GM19025 (cell line): Measurements from ENCODE around the gene TFPT.

Experiments used
- ATAC-seq: cut with Tn5 transposase; IDR thresholded peaks from one replicate; pipeline ENCODE4 v1.9.1; 2021; ENCODE audit warnings: mild to moderate bottlenecking, low read depth, moderate library complexity; ENCODE audit not compliant: unreplicated experiment

Gene TFPT

DNA sequence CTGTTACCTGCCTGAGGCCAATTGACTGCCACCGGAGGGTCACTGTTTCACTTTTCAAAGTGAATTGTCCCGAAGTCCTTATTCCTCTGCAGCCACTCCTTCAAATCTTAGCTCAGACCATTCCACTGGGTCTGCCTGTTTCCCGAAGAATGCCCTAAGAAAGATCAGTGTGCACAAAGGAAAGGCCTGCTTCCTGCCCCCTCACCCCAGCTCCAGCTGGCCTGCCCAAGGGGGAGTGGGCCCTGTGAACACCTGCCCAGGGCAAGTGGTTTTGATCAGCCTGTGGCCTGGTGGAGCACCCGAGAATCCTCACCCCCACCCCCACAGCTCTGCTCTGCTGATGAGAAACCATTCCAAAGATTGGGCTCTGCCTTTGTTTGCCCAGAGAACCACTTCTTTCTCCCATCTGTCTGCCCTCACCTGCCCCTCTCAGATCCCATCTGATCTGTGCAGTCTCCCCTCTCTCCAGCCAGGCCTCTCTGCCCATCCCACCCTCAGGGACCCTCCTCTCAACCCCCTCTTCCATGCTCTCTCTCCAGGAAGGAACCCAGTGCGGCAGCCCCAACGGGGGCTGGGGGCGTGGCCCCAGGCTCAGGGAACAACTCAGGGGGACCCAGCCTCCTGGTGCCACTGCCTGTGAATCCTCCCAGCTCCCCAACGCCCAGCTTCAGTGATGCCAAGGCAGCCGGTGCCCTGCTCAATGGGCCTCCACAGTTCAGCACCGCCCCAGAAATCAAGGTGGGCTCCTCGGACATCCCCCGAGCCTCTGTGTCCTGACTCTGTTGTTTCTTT is 33.8 kb upstream of the TFPT start:
- no peak for ATAC-seq

DNA sequence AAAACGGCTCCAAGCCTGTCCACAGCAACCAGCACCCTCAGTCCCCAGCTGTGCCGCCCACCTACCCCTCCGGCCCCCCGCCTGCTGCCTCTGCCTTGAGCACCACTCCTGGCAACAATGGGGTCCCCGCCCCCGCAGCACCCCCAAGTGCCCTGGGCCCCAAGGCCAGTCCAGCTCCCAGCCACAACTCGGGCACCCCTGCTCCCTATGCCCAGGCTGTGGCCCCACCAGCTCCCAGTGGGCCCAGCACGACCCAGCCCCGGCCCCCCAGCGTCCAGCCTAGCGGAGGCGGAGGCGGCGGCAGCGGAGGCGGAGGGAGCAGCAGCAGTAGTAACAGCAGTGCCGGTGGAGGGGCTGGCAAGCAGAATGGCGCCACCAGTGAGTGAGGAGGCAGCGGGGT is 32.7 kb upstream of the TFPT start:
- ATAC-seq: no peak

DNA sequence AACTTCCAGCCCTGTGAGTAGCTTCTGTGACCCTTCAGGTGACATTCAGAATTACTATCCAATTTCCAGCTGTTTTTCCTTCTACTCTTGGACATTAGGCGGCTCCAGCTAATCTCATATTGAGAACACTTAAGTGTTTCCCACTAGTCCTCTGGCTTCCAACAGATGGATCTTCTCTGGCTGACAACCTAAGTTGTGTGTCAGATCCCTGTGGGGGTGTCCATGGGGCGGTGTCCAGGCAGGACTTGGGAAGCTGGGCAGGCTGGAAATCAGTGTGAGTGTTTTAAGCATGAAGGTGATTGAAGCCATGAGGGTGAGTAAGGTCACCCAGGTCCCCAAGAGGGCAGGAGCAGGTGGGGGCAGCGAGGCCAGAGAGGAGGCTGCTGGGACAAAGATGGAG is 32.2 kb upstream of the TFPT start:
- ATAC-seq: no peak

DNA sequence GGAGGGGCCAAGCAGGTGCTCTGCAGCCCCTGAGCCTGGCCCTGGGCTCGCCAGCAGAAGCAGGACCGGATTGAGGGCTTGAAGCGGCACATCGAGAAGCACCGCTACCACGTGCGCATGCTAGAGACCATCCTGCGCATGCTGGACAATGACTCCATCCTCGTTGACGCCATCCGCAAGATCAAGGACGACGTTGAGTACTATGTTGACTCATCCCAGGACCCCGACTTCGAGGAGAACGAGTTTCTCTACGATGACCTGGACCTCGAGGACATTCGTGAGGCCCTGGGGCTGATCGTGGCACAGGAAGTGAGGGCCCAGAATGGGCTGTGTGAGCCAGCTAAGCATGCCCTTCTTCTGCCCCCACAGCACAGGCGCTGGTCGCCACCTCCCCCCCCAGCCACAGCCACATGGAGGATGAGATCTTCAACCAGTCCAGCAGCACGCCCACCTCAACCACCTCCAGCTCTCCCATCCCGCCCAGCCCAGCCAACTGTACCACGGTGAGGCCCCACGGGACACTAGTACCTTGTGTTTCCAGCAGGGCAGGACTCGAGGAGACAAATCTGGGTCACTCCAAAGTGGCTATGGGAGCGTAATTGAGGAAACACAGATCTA is 30.2 kb upstream of the TFPT start:
- no peak for ATAC-seq

DNA sequence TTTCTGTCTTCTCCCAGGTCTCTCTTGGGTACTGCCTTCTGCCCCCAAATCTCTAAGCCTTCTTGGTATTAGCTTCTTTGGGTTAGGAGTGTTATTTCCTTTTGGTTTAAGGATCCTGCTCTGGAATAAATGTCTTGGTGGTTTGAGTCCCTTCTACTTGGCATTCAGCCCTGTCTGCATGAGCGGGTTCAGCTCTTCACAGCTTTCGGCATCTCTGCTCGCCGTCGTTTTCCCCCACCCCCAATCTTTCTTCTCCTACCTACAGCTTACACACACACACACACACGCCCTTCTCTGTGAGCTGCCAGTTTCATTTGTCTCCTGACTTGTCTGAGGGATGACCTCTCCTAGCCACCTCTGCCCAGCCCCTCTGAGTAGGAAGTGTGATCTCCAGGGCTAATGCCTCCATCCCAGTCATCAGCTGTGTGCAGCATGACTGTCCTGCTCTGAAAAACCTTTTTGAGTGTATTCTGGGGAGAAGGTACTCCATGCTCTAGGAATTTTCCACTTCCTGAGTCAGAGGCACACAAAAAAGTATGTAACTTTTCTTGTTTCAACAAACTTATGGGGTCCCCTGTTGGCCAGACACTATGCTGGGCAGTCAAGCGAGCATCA is 26.8 kb upstream of the TFPT start:
- no peak for ATAC-seq

DNA sequence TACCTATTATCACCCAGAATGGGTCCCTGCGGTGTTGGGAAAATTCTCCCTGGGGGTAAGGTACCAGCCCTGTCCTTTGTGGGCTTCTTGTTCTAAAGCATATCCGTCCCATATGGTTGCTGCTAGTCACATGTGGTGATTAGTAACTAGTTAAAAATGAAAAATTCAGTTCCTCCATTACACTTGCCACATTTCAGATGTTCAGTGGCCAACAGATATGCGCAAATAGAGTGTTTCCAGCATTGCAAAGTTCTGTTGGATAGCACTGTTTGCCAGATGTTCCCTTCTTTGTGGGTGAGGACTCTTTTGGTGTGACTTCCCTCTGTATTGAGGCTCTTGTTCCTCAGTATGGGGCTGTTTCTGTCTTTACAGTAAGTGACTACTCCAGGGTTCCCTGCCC is 25.9 kb upstream of the TFPT start:
- no peak for ATAC-seq

DNA sequence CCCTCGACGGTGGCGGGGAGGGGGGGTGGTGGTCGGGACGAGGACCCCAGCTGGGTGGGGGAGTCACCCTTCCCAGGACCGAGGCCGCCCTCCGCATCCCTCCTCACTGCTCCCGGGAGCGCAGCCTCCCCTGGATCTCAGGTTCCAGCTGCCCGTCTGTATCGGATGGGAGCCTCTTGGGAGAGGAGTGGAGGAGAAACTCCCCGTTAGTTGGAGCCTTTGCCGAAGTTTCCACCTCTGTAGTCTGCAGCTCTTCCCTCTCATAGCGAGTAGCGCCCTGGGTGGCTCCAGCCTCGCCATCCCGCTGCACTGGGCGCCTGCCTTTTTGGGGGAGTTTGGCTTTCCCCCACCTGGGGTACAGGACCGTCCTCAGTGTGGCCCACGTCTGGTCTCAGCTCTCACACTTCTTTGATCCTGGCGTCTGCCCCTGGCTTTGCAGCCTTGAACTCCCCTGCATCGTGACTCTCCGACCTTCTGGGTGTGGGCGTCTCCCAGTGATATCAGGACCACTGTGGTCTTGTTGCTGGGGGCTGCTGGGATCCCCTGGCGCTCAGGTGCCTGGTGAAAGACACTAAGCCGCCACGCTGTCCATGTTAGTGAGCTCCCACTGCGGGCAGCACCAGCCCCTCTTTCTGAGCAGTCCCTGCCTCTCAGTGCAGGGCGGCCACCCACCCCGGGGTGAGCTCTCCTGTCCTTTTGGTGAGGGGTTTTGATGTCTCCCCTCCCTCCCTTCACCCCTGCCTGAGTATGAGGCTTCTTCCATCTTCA is 23.2 kb upstream of the TFPT start:
- ATAC-seq: no peak

DNA sequence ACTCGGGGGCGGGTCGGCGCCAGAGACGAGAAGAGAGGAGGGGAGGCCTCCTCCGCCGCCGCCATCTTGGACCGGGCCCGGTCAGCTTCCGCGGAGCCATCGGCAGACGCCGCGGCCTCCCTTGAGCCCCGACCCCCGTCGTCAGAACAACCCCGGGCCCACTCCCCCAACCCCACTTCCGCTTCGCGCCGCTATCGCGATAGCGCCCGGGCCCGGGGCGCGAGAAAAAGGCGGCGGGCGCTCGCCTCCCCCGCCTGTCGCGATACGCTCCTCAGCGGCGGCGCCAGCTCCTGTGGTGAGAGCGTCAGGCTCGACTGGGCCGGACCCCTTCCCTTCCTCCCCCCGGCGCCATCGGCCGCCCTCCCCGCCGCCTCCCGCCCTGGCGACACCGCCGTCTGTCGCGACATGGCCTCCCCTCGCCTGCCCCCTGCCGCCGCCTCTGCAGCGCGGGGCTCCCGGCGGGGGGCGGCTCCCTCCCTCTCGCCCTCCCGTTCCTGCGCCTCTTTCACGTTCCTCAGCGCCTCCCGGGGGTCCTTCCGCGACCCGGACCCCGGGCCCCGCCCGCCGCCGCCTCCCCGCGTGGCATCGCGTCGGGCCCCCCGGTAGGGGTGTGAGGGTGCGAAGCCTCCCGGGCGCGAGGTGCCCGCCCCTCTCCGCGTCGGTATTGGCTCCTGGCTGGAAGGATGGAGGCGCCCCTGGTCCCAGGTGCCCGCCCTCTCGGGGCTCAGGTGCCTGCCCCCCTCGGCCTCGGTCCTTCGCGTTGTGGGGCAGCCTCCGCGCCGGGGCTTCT is 22.4 kb upstream of the TFPT start, which contains the start of gene CNOT3:
Gene CNOT3 (plus strand): TSS at position 64 of the 790 bp plus-strand sequence. CDS start 5,217 bp downstream, outside the sequence.
- no peak for ATAC-seq

DNA sequence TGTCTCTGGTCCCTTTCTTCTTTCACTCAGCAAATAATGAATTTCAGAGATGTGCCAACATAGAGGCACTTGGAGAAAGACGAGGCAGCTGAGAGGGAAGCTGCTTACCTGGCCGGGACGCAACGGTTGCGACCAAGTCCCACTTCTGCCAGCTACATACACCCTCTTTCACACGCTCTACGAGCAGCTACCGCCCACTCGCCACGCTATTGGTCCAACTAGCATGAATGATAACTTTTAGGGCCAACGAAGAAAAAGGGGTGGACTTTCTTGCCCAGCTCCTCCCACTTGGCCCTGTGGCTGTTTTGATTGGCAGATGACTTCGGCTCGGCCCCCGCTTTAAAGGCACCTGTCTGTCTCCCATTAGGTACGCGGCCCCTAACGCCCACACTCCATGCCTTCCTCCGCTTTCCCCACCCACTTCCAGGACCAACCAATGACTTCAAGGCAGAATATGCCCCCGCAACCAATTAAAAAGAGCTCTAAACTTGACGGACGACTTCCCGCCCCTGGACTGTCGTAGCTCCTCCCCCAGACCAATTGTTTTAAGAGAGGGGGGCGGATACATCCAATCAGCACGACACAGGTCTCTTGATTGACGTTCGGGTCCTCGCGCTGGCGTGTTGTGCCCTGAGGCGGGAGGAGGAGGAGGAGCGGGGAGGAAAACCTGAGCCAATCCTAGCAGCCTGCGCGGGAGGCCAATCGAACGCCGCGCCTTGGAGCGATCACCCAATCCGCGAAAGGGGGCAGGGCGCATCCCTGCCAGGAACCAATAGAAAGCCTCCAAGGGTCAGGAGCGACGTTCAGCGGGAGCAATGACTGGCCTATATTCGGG is 21.6 kb upstream of the TFPT start:
- peak; percentile 74 for ATAC-seq

DNA sequence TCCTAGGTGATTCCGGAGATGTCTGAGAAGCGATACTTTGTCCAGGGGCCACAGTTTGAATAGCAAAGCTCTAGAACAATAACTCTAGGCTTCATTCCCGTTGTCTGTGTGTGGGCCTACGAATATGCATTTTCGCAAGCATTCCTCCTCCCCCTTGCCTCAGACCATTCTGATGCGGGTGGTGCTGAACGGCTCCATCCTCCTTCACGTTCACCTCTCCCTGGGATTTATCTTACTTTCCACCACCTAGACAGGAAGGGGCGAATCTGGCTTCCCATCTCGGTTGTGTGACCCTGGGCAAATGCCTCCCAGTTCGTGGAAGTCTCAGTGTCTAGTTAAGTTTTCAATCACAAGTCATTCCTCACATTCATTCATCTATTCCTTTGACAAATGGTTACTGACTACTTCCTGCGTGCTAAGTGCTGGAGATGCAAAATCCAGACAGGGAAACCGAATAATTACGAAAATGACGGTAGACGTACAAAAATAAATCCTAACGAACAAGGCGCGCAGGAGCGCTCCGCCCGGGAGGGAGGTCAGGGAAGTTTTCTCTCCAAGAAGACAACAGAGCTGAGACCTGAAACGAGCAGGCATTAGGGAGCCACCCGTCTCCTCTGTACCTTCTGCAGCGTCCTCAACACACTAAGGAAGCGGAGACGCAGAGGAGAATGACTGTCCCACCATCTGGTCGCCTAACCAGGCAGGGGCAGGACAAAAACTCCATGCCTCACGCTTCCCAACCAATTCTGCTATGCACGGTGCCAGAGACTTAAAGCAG is 20.8 kb upstream of the TFPT start:
- ATAC-seq: no peak

DNA sequence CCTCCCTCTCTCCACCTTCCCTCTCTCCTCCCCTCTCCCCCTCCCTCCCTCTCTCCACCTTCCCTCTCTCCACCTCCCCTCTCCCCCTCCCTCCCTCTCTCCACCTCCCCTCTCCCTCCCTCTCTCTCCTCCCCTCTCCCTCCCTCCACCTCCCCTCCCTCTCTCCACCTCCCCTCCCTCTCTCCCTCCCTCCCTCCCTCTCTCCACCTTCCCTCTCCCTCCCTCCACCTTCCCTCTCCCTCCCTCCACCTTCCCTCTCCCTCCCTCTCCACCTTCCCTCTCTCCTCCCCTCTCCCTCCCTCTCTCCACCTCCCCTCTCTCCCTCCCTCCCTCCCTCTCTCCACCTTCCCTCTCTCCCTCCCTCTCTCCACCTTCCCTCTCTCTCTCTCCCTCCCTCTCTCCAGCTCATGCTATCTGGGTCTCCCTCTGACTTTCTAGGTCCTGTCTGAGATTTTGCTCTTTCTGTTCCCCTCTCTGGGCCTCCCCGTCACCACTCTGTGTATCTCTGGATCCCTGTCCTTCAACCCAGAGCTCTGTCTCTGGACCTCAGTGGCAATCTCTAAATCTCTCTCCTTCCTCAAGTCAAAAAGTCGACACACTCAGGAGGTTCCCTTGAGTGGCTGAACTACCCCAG is 18.6 kb upstream of the TFPT start:
- no peak for ATAC-seq

DNA sequence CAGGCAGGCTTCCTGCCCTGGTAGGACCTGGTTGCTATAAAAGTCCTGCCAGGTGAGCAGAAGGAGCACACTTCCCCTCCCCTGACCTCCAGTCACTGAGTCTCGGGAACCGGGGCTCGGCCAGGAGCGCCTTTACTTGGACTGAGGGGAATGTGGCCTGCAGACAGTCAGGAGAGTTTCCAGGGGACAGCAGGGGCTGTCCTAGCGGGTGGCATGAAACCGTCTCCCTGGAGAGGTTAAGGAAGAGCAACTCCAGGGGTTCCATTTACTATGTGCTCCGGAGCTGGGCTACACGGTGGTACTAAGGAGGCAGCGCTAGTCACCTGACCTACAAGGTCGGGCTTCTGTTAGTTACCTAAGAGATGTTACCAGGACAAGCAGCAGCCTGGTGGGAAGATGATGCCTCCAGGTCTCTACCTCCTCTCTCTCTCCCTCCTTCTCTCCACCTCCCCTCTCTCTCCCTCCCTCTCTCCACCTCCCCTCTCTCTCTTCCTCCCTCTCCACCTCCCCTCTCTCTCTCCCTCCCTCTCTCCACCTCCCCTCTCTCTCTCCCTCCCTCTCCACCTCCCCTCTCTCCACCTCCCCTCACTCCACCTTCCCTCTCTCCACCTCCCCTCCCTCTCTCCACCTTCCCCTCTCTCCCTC is 18.0 kb upstream of the TFPT start:
- no peak for ATAC-seq

DNA sequence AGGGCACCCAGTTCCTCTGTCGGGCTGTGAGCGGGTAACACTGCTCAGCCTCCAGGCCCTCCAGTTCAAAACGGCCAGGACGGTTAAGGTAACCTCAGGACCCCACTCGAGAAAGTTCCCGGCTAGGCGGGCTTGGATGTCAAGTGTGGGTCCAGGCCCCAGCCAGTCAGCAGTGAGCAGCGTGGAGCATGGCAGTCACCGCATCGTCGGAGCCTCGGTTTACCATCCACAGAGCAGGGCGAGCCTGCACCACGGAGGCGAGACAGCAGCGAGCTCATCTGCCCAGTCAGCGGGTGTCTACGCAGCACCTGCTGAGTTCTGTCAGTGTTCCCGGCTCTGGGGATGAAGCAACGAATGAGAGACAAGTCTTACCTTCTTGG is 14.2 kb upstream of the TFPT start:
- ATAC-seq: no peak

DNA sequence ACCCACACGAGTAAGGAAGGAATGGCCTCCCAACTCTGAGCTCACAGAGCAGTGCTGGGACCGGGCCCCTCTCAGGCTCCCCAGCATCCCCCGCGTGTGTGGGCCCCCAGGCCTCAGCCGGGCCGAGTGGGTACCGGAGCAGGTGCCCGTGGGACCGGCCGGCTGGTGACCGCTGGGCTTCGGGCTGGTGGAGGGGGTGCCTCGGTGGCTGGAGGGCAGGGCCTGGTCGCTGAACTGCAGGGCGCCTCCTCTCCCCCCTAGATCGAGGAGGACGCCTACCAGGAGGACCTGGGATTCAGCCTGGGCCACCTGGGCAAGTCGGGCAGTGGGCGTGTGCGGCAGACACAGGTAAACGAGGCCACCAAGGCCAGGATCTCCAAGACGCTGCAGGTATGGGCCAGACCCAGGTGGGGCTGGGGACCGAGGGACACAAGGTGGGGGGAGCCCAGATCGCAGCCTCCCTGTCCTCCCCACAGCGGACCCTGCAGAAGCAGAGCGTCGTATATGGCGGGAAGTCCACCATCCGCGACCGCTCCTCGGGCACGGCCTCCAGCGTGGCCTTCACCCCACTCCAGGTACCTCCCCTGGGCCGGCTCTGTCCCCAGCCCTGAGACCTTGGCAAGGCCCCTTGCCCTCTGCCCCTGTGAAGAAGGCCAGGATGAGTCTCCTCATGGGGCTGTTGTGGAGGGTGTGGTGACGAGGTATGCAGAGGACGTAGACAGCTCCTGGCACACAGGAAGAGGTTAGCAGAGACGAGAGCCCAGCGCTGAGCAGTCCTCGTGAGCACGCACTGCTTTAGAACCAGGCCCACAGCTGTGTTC is 13.5 kb upstream of the TFPT start:
- ATAC-seq: no peak

DNA sequence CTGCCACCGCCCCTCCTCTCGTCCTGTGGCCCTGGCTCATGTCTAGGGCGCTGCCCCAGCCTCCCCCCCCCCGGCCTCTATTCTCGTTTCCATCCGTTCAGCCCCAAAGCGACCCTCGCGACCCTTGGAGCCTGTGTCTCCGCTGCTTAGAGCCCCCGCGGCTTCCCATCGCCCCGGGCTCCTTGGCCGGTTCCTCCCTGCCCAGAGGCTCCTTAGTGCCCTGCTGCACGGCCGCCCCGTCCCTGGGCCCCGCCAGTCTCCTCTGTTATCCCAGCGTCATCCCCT is 12.9 kb upstream of the TFPT start:
- ATAC-seq: no peak

DNA sequence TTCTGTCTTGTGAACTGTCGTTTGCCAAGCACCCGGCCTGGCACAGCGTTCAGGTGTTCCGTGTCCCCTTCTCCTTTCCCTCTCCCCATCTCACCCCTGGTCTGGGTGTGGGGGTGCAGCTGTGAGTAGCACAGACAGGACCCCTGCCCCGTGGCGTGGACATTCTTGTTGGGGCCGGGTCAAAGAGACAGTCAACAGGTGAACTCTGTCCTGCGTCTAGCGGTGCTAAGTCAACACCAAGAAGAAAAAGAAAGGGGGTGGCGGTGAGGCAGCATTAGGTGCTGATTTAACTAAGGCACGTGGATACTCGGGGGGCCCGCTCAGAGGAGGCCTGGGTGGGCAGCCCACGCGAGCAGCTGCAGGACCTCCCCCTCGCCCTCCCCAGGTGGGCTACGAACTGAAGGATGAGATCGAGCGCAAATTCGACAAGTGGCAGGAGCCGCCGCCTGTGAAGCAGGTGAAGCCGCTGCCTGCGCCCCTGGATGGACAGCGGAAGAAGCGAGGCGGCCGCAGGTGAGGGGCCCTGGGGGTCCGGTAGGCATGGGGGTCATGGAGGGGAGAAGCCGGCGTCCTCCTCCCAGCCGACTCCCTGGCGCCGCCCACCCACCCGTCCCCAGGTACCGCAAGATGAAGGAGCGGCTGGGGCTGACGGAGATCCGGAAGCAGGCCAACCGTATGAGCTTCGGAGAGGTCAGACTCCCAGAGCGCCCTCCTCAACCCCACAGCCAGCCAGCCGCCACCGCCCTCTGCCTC is 12.4 kb upstream of the TFPT start:
- ATAC-seq: no peak
